T-cell (primary cell): ENCODE results near the gene RP2. TPM values are rescaled to one million over a fixed set of nuclear protein-coding genes. Genes with fewer than 3 reads are reported as not detected.

Source experiments
- ATAC-seq, 4 experiments: fragments of 200-7000 bp in 3 of 4; fragments of 150-1000 bp in 1 of 4; cut with Tn5 transposase; replicated peaks in 1 of 4; 1 replicate in 3 of 4; 2 replicates in 1 of 4; pipeline ENCODE4 v1.10.0; 2021; ENCODE audit warnings: moderate library complexity in 3 of 4, mild to moderate bottlenecking in 2 of 4, moderate number of reproducible peaks in 1 of 4
- CTCF ChIA-PET, 2 donors: fragments of 300-600 bp; sonication (Branson Sonifier 250); formaldehyde crosslinking; loops; one replicate each; lab custom pipeline; 2022; ENCODE audit warnings: antibody characterized with exemption in 2 of 2; lab: Charles Lee
- POLR2A ChIA-PET, 2 donors: fragments of 300-600 bp; sonication (Branson Sonifier 250); formaldehyde crosslinking; loops; one replicate each; lab custom pipeline; 2022; ENCODE audit warnings: antibody characterized with exemption in 2 of 2; lab: Charles Lee
- DNase-seq, 35 experiments: peaks; one replicate each; pipeline versions ENCODE4 v3.0.0 to v3.0.0-alpha.2; 2013 to 2023
- H3K27ac ChIP-seq: one replicate; pipeline ENCODE4 v1.5.1; 2013; ENCODE audit warnings: low read length
- H3K27me3 ChIP-seq, 2 experiments: replicated peaks in 1 of 2; 1 replicate in 1 of 2; 2 replicates in 1 of 2; pipeline versions ENCODE4 v1.6.1 to v1.7.0; 2013; ENCODE audit warnings: low read length in 1 of 2, mixed read lengths in 1 of 2; ENCODE audit not compliant: control insufficient read depth in 2 of 2, insufficient read depth in 2 of 2; ENCODE audit errors: extremely low read depth in 1 of 2
- H3K36me3 ChIP-seq, 2 donors: 1 replicate in 1 of 2; 2 replicates in 1 of 2; pipeline versions ENCODE4 v1.6.1 to v1.7.0; 2013; ENCODE audit warnings: low read length in 1 of 2; ENCODE audit not compliant: control insufficient read depth in 2 of 2, insufficient read depth in 1 of 2; ENCODE audit errors: extremely low read depth in 1 of 2
- H3K4me1 ChIP-seq, 2 experiments: 1 replicate in 1 of 2; 2 replicates in 1 of 2; pipeline versions ENCODE4 v1.6.1 to v1.7.0; 2013; ENCODE audit warnings: low read length in 2 of 2, mixed read lengths in 1 of 2; ENCODE audit not compliant: insufficient read depth in 2 of 2, control insufficient read depth in 1 of 2; ENCODE audit errors: extremely low read depth in 1 of 2
- H3K4me3 ChIP-seq, 2 donors: 1 replicate in 1 of 2; 2 replicates in 1 of 2; pipeline versions ENCODE4 v1.5.1 to v1.7.0; 2013; ENCODE audit warnings: mild to moderate bottlenecking in 2 of 2, low read length in 1 of 2, moderate library complexity in 1 of 2; ENCODE audit not compliant: control insufficient read depth in 1 of 2; ENCODE audit errors: extremely low read depth in 1 of 2
- H3K9me3 ChIP-seq: 2 replicates; pipeline ENCODE4 v1.7.0; 2013
- H3K27ac Mint-ChIP-seq, 2 donors: one replicate each; pipeline ENCODE4 v1.8.0; 2020 to 2021; ENCODE audit warnings: mild to moderate bottlenecking in 2 of 2, mixed read lengths in 2 of 2
- H3K27me3 Mint-ChIP-seq, 2 donors: one replicate each; pipeline ENCODE4 v1.8.0; 2021 to 2022; ENCODE audit warnings: mixed read lengths in 2 of 2
- H3K36me3 Mint-ChIP-seq: one replicate; pipeline ENCODE4 v1.8.0; 2021; ENCODE audit warnings: mixed read lengths
- H3K4me1 Mint-ChIP-seq, 3 donors: one replicate each; pipeline ENCODE4 v1.8.0; 2020 to 2022; ENCODE audit warnings: mixed read lengths in 3 of 3, mild to moderate bottlenecking in 1 of 3
- H3K4me3 Mint-ChIP-seq, 3 donors: one replicate each; pipeline ENCODE4 v1.8.0; 2020 to 2022; ENCODE audit warnings: mild to moderate bottlenecking in 3 of 3, mixed read lengths in 3 of 3, moderate library complexity in 3 of 3
- H3K9me3 Mint-ChIP-seq, 3 donors: one replicate each; pipeline ENCODE4 v1.8.0; 2020 to 2022; ENCODE audit warnings: mixed read lengths in 3 of 3
- whole genome bisulfite sequencing: methylation state at CpG from one replicate; pipeline ENCODE4 v1.1.5; 2013; ENCODE audit warnings: missing lambda C conversion rate; ENCODE audit not compliant: insufficient coverage; 5-methylcytosine and 5-hydroxymethylcytosine counted together
- total RNA-seq, 35 experiments: library from RNA in 6 of 35; stranded (reverse) in 6 of 35; fragments of 120-200 nt in 1 of 35; gene quantifications; one replicate each; pipeline versions ENCODE4 v1.2.1 to v1.2.4 and lab custom pipeline; 2013 to 2026

RP2 gene
- total RNA-seq, 5 donors from 2014 or later (not counting 1 experiment from before 2014, with no cell fraction given): 3.5 to 7.2 (median 6.7) TPM

DNA sequence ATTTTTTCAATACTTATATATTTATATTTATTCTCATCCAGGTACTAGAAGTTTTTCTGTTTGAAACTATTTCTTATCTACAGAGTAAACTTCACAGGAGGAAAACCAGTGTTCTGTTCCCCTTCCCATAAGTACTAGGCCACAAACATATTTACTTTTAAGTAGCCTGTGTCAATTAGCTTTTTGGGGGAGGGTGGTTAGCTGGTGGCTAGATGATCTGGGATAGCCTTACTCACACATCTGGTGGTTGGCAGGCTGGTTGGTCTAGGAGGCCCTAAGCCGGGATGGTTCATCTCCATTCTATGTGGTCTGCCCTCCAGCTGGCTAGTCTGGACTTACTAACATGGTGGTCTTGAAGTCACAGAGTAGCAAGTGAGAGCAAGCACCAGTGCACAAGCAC is 81.6 kb downstream of the RP2 start:
- ChIA-PET CTCF (no interaction called here), POLR2A (no interaction called here)
- peaks cover 5% of the 10 kb centered on the region for H3K36me3 Mint-ChIP-seq

GRCh38 chrX:46920235-46920634 is 83.4 kb downstream of the RP2 start:
- Histone ChIP-seq H3K4me3 (no peak overlapping the region), H3K36me3 (no peaks in the 10 kb centered on the region), H3K9me3 (no peaks in the 10 kb centered on the region), H3K27me3 (peaks cover 0 to 2% of the 10 kb centered on the region in 2 experiments), H3K27ac (no peak overlapping the region), H3K4me1 (no peaks in the 10 kb centered on the region)
- Mint-ChIP-seq H3K4me3 (no peak overlapping the region), H3K4me1 (no peaks in the 10 kb centered on the region), H3K36me3 (peaks cover 5% of the 10 kb centered on the region), H3K27me3 (peaks cover 32 to 41% of the 10 kb centered on the region in 2 donors), H3K9me3 (peaks cover 4 to 7% (median 5%) of the 10 kb centered on the region in 3 donors), H3K27ac (no peak overlapping the region)
- no peak for DNase-seq
- POLR2A ChIA-PET: no interaction called here
- CTCF ChIA-PET: no interaction called here
- WGBS: no CpG with 5 or more reads among the region's 4 CpGs
- ATAC-seq: no peak

More for the DNA sequence above, 81.6 kb downstream of the RP2 start:
- Histone ChIP-seq H3K4me3 (no peak overlapping the region), H3K4me1 (peaks cover 0 to 7% of the 10 kb centered on the region in 2 experiments), H3K27me3 (peaks cover 0 to 14% of the 10 kb centered on the region in 2 experiments), H3K27ac (no peak overlapping the region), H3K36me3 (no peaks in the 10 kb centered on the region), H3K9me3 (no peaks in the 10 kb centered on the region)
- WGBS: no CpG with 5 or more reads among the region's 1 CpG
- Mint-ChIP-seq H3K4me3 (no peak overlapping the region), H3K27me3 (peaks cover 44 to 46% of the 10 kb centered on the region in 2 donors), H3K27ac (no peak overlapping the region), H3K4me1 (peaks cover 0 to 12% (median 6%) of the 10 kb centered on the region in 3 donors), H3K9me3 (peaks cover 4 to 7% (median 5%) of the 10 kb centered on the region in 3 donors)
- DNase-seq (no peak), ATAC-seq (no peak)

- no peaks in the 10 kb centered on the region for H3K4me1 ChIP-seq
- no peak for DNase-seq
- H3K9me3 ChIP-seq: no peaks in the 10 kb centered on the region
- Mint-ChIP-seq H3K27me3 (peaks cover 16 to 26% of the 10 kb centered on the region in 2 donors), H3K4me3 (no peak overlapping the region), H3K27ac (no peak overlapping the region), H3K9me3 (peaks cover 4 to 7% (median 5%) of the 10 kb centered on the region in 3 donors), H3K4me1 (no peaks in the 10 kb centered on the region), H3K36me3 (peaks cover 5% of the 10 kb centered on the region)
- WGBS: no CpG with 5 or more reads among the region's 1 CpG
- CTCF ChIA-PET: no interaction called here
- ATAC-seq: no peak
- H3K36me3 ChIP-seq: no peaks in the 10 kb centered on the region
- peaks cover 0 to 2% of the 10 kb centered on the region in 2 experiments for H3K27me3 ChIP-seq
- H3K4me3 ChIP-seq: no peak overlapping the region
- H3K27ac ChIP-seq: no peak overlapping the region
- POLR2A ChIA-PET: no interaction called here
Measured at GRCh38 chrX:46922611-46923010, 85.8 kb downstream of the RP2 start.

DNA sequence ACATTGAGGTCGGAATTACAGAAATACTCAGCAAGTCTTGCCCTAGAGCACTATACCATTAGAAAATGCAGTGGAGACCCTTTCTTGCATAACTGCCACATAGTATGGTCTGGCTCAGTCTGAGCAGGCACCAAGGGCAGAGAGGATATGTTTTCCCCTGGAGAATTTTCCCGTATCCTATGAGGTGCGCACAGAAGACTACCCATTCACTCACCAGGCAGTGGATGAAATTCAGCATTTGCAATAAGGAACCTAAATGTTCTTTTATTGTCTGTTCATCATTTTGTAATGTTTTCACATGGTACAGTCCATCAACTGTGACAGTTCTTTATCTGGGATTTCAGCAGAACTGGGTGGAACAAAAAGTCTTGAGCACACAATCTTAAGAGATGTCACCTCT is 90.9 kb downstream of the RP2 start:
- ChIA-PET CTCF (no interaction called here), POLR2A (no interaction called here)
- H3K27ac Mint-ChIP-seq: no peak overlapping the region
- peaks cover 0 to 2% of the 10 kb centered on the region in 2 experiments for H3K27me3 ChIP-seq
- DNase-seq (no peak), ATAC-seq (no peak)
- H3K36me3 ChIP-seq: no peaks in the 10 kb centered on the region
- no peak overlapping the region for H3K4me3 Mint-ChIP-seq
- no peak overlapping the region for H3K4me3 ChIP-seq
- peaks cover 8 to 23% of the 10 kb centered on the region in 2 donors for H3K27me3 Mint-ChIP-seq
- H3K4me1 ChIP-seq: no peaks in the 10 kb centered on the region
- H3K9me3 Mint-ChIP-seq: no peaks in the 10 kb centered on the region
- H3K4me1 Mint-ChIP-seq: no peaks in the 10 kb centered on the region
- no CpG with 5 or more reads among the region's 3 CpGs for WGBS
- H3K9me3 ChIP-seq: no peaks in the 10 kb centered on the region
- no peaks in the 10 kb centered on the region for H3K36me3 Mint-ChIP-seq
- no peak overlapping the region for H3K27ac ChIP-seq

GRCh38 chrX:46929439-46930261 is 92.8 kb downstream of the RP2 start:
- ATAC-seq (no peak), DNase-seq (no peak)
- H3K9me3 Mint-ChIP-seq: no peaks in the 10 kb centered on the region
- Histone ChIP-seq H3K27ac (no peak overlapping the region), H3K4me3 (no peak overlapping the region), H3K27me3 (no peaks in the 10 kb centered on the region), H3K36me3 (no peaks in the 10 kb centered on the region), H3K4me1 (no peaks in the 10 kb centered on the region), H3K9me3 (no peaks in the 10 kb centered on the region)
- ChIA-PET CTCF (no interaction called here), POLR2A (no interaction called here)
- peaks cover 6 to 16% of the 10 kb centered on the region in 2 donors for H3K27me3 Mint-ChIP-seq
- H3K4me1 Mint-ChIP-seq: no peaks in the 10 kb centered on the region
- H3K36me3 Mint-ChIP-seq: no peaks in the 10 kb centered on the region
- H3K4me3 Mint-ChIP-seq: no peak overlapping the region
- no peak overlapping the region for H3K27ac Mint-ChIP-seq
- WGBS: no CpG with 5 or more reads among the region's 3 CpGs
